Adrenal gland (tissue), 5 donors: ENCODE results near the gene SACS.

Experiments used
- CTCF ChIP-seq, 6 experiments: fragments of 450-650 bp in 4 of 6; fragments of 200-600 bp in 2 of 6; sonication (generic) in 1 of 6; IDR thresholded peaks; 1 replicate in 5 of 6; 2 replicates in 1 of 6; pipeline versions ENCODE4 v1.5.1 to v1.8.0; 2016 to 2021; ENCODE audit warnings: antibody characterized with exemption in 6 of 6, mild to moderate bottlenecking in 2 of 6, moderate library complexity in 1 of 6
- POLR2A ChIP-seq, 2 donors: fragments of 450-650 bp; IDR thresholded peaks; one replicate each; pipeline ENCODE4 v1.6.1; 2017; ENCODE audit warnings: antibody characterized with exemption in 2 of 2, mild to moderate bottlenecking in 2 of 2, moderate library complexity in 1 of 2
- donor health status: DM: no; HTN: no; CAD: no.

- TF ChIP-seq CTCF (IDR thresholded peaks at IDR 0.05) (no peak), POLR2A (IDR thresholded peaks at IDR 0.05) (no peak)
Measured at GRCh38 chr13:23322353-23323336, 110.9 kb downstream of the SACS start.
